ENCODE data around the gene SETD1B. TPM values are rescaled to one million over a fixed set of nuclear protein-coding genes. Genes with fewer than 3 reads are reported as not detected.
"Not testable (repeated sequence)": the region's sequence is repeated elsewhere in the genome, so short reads cannot be mapped to it uniquely, and the experiment has no call there.

SETD1B gene
- total and polyA plus RNA-seq, 12 donors = 2.1 to 27.3 (median 11.9) TPM

DNA sequence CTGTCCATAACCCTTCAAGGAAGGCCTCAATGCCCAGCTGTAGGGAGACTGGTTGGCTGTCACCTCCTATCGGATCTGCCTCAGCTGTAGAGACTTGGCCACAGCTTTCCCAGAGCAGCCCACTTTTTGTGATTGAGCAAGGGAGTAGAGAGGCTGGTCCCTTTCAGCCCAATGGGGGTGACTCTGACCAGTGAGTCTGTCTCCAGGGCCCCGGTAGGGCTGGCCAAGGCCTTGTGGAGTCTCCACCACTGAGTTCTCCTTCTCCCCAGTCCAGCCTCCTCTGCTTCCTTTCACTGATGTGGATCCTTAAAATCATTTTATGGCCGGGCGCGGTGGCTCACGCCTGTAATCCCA is 69.4 kb downstream of the SETD1B start:
- Histone ChIP-seq H3K9me3 (replicated peaks in 1 of 3) (no peaks in the 10 kb centered on the region), H3K27ac (peak overlapping the region in 1 of 5 donors; percentile 13), H3K27me3 (no peaks in the 10 kb centered on the region), H3K4me1 (replicated peaks in 1 of 2) (no peaks in the 10 kb centered on the region), H3K36me3 (replicated peaks in 1 of 2) (no peaks in the 10 kb centered on the region), H3K4me3 (no peak overlapping the region)
- TF ChIP-seq POLR2A (IDR thresholded peaks at IDR 0.05) = no peak
- TF ChIP-seq, protein P1, sequence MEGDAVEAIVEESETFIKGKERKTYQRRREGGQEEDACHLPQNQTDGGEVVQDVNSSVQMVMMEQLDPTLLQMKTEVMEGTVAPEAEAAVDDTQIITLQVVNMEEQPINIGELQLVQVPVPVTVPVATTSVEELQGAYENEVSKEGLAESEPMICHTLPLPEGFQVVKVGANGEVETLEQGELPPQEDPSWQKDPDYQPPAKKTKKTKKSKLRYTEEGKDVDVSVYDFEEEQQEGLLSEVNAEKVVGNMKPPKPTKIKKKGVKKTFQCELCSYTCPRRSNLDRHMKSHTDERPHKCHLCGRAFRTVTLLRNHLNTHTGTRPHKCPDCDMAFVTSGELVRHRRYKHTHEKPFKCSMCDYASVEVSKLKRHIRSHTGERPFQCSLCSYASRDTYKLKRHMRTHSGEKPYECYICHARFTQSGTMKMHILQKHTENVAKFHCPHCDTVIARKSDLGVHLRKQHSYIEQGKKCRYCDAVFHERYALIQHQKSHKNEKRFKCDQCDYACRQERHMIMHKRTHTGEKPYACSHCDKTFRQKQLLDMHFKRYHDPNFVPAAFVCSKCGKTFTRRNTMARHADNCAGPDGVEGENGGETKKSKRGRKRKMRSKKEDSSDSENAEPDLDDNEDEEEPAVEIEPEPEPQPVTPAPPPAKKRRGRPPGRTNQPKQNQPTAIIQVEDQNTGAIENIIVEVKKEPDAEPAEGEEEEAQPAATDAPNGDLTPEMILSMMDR (IDR thresholded peaks at IDR 0.05) = no peak
- no peak for DNase-seq
- intact Hi-C loops (cut with DNase I) = no loop called here
- WGBS, 4 donors = 83 to 90% (median 88%) methylated on average over 4 to 6 of the region's 6 CpGs

DNA sequence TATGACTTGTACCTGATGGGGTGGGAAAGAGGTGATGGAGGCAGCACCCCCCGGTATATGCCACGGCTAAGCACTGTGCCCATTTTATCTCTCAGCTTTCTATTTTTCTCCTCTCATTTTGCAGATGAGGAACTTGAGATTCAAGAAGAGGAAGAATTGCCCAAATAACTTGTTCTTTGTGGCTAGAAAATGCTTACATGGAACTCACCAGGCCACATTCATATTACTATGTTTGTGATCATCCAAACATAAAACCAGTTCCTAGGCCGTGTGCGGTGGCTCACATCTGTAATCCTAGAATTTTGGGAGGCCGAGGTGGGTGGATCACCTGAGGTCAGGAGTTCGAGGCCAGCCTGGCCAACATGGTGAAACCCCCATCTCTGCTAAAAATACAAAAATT is 70.3 kb downstream of the SETD1B start:
- DNase-seq = no peak
- Histone ChIP-seq H3K4me1 (replicated peaks in 1 of 2) (no peaks in the 10 kb centered on the region), H3K27ac (no peak overlapping the region), H3K27me3 (no peaks in the 10 kb centered on the region), H3K9me3 (replicated peaks in 1 of 3) (no peaks in the 10 kb centered on the region), H3K36me3 (replicated peaks in 1 of 2) (no peaks in the 10 kb centered on the region), H3K4me3 (no peak overlapping the region)
- TF ChIP-seq POLR2A (IDR thresholded peaks at IDR 0.05) = no peak
- TF ChIP-seq, protein P1 (IDR thresholded peaks at IDR 0.05) = no peak
- WGBS, 4 donors = 68 to 85% (median 73%) methylated on average over 4 to 6 of the region's 6 CpGs
- intact Hi-C loops (cut with DNase I) = no loop called here

DNA sequence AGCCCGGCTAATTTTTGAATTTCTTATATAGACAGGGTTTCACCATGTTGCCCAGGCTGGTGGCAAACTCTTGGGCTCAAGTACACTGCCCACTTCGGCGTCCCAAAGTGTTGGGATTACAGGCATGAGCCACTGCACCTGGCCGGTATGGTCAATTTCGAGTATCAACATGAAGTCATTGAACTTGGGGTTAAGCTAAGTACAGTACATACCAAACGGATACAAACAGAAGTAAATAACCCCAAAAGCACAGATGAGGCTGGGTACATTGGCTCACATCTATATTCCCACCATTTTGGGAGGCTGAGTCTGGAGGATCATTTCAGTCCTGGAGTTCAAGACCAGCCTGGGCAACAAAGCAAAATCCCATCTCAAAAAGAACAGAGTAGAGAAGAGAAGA is 71.8 kb downstream of the SETD1B start:
- WGBS, 4 donors = 86 to 91% (median 89%) methylated on average over 6 of the region's 6 CpGs
- no peak for TF ChIP-seq POLR2A (IDR thresholded peaks at IDR 0.05)
- TF ChIP-seq, protein P1 (IDR thresholded peaks at IDR 0.05) = no peak
- Histone ChIP-seq H3K4me3 (no peak overlapping the region), H3K27me3 (no peaks in the 10 kb centered on the region), H3K27ac (no peak overlapping the region), H3K4me1 (replicated peaks in 1 of 2) (no peaks in the 10 kb centered on the region), H3K36me3 (replicated peaks in 1 of 2) (no peaks in the 10 kb centered on the region), H3K9me3 (replicated peaks in 1 of 3) (no peaks in the 10 kb centered on the region)
- intact Hi-C loops (cut with DNase I) = no loop called here
- DNase-seq = no peak

DNA sequence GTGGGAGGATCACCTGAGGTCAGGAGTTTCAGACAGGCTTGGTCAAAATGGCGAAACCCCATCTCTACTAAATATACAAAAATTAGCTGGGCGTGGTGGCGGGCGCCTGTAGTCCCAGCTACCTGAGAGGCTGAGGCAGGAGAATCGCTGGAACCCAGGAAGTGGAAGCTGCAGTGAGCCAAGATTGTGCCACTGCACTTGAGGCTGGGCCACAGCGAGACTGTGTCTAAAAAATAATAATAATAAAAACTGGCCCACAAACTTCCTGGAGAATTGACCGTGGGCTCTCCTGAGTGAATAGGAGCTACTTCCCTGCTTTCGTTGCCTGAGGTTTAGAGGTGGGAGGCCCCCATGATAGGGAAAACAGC is 72.3 kb downstream of the SETD1B start:
- H3K4me3 ChIP-seq; H3K27ac ChIP-seq; intact Hi-C loops (cut with DNase I); DNase-seq; H3K4me1 ChIP-seq (replicated peaks in 1 of 2); H3K27me3 ChIP-seq; H3K36me3 ChIP-seq (replicated peaks in 1 of 2); H3K9me3 ChIP-seq (replicated peaks in 1 of 3): not testable (repeated sequence)
- WGBS, 4 donors = 86 to 96% (median 96%) methylated on average over 7 to 8 of the region's 8 CpGs

Small RNA genes within 50 kb of the gene (small RNA-seq; reads per million reads assigned to genes)
- gene AC069503.3 = 0 reads per million in 2 donors

Other genes starting within 250 kb of the SETD1B start
- gene KDM2B, start 223.0 kb upstream of the SETD1B start, total RNA-seq = 10 to 100 TPM in 7 of 9 donors, 1 to 10 TPM in 2; 6.8 to 40.6 (median 17.3) TPM
- 10 to 100 TPM in 2 of 3 donors, 1 to 10 TPM in 1; 5.0 to 19.7 (median 10.2) TPM for gene KDM2B, start 223.0 kb upstream of the SETD1B start, polyA plus RNA-seq
- gene ORAI1, start 177.5 kb upstream of the SETD1B start, total RNA-seq = 10 to 100 TPM in 5 of 9 donors, 1 to 10 TPM in 4; 4.7 to 16.1 (median 10.2) TPM
- gene ORAI1, start 177.5 kb upstream of the SETD1B start, polyA plus RNA-seq = 1 to 10 TPM; 1.9 to 4.1 (median 2.9) TPM
- under 1 TPM in 4 of 9 donors, not detected in 5; 0.22 to 0.41 (median 0.27) TPM for gene MORN3, start 134.4 kb upstream of the SETD1B start, total RNA-seq
- gene MORN3, start 134.4 kb upstream of the SETD1B start, polyA plus RNA-seq = under 1 TPM; 0.05 to 0.32 (median 0.24) TPM
- gene TMEM120B, start 91.3 kb upstream of the SETD1B start, total RNA-seq = 10 to 100 TPM in 3 of 9 donors, 1 to 10 TPM in 6; 4.6 to 18.6 (median 7.5) TPM
- gene TMEM120B, start 91.3 kb upstream of the SETD1B start, polyA plus RNA-seq = 10 to 100 TPM in 2 of 3 donors, 1 to 10 TPM in 1; 7.7 to 19.7 (median 11.7) TPM
- gene RHOF, start 10.3 kb upstream of the SETD1B start, total RNA-seq = 10 to 100 TPM in 8 of 9 donors, 1 to 10 TPM in 1; 7.7 to 49.5 (median 25.5) TPM
- gene RHOF, start 10.3 kb upstream of the SETD1B start, polyA plus RNA-seq = 10 to 100 TPM in 1 of 3 donors, 1 to 10 TPM in 2; 4.1 to 14.5 (median 9.3) TPM
- gene HPD, start 54.9 kb downstream of the SETD1B start, total RNA-seq = 10 to 100 TPM in 2 of 9 donors, 1 to 10 TPM in 7; 1.6 to 13.0 (median 3.6) TPM
- gene HPD, start 54.9 kb downstream of the SETD1B start, polyA plus RNA-seq = 1 to 10 TPM; 3.4 to 7.9 (median 4.4) TPM
- 100 to 1,000 TPM in 1 of 9 donors, 10 to 100 TPM in 8; 45.3 to 145 (median 58.4) TPM for gene PSMD9, start 84.8 kb downstream of the SETD1B start, total RNA-seq
- gene PSMD9, start 84.8 kb downstream of the SETD1B start, polyA plus RNA-seq = 10 to 100 TPM; 31.4 to 32.7 (median 31.5) TPM
- 1 to 10 TPM in 8 of 9 donors, under 1 TPM in 1; 0.30 to 9.0 (median 2.8) TPM for gene CFAP251, start 114.6 kb downstream of the SETD1B start, total RNA-seq
- 10 to 100 TPM in 1 of 3 donors, 1 to 10 TPM in 1, under 1 TPM in 1; 0.92 to 11.6 (median 2.7) TPM for gene CFAP251, start 114.6 kb downstream of the SETD1B start, polyA plus RNA-seq
- 10 to 100 TPM in 1 of 9 donors, 1 to 10 TPM in 8; 3.9 to 11.5 (median 5.2) TPM for gene BCL7A, start 217.9 kb downstream of the SETD1B start, total RNA-seq
- gene BCL7A, start 217.9 kb downstream of the SETD1B start, polyA plus RNA-seq = 1 to 10 TPM; 1.6 to 4.6 (median 2.3) TPM

All from adrenal gland (tissue), 12 donors.